SH-SY5Y (cell line): Measurements from ENCODE around the gene APBA3.

Experiments
- GATA2 ChIP-seq: IDR thresholded peaks from 2 replicates; pipeline ENCODE4 v1.6.1; 2011; ENCODE audit warnings: mild to moderate bottlenecking, low read depth, low read length
- GATA3 ChIP-seq: IDR thresholded peaks from 2 replicates; pipeline ENCODE4 v1.6.1; 2011; ENCODE audit warnings: low read depth, mild to moderate bottlenecking, low read length, moderate library complexity

GRCh38 chr19:3761382-3762129, at the start of gene APBA3:
- TF ChIP-seq GATA2 (no peak), GATA3 (no peak)
